ENCODE data around the gene IGSF9B.

Gene IGSF9B

GRCh38 chr11:133977067-133977677 lies 20.4 kb upstream of the IGSF9B start:
- no peak for TF ChIP-seq REST (IDR thresholded peaks at IDR 0.05; ENCODE audit: low read depth)
- no peak for TF ChIP-seq EP300 (IDR thresholded peaks at IDR 0.05; ENCODE audit: borderline replicate concordance)
- TF ChIP-seq EGR1 (IDR thresholded peaks at IDR 0.05): no peak
- TF ChIP-seq FOXM1 (IDR thresholded peaks at IDR 0.05; ENCODE audit: borderline replicate concordance, low read depth): no peak
- no peak for TF ChIP-seq CREB1 (IDR thresholded peaks at IDR 0.05; ENCODE audit: low read depth)
- TF ChIP-seq YY1 (IDR thresholded peaks at IDR 0.05; ENCODE audit: low read depth): no peak
- TF ChIP-seq TCF12 (IDR thresholded peaks at IDR 0.05; ENCODE audit: low read depth): no peak
- no peak for TF ChIP-seq CEBPB (IDR thresholded peaks at IDR 0.05)
- TF ChIP-seq NFIC (IDR thresholded peaks at IDR 0.05): no peak

GRCh38 chr11:133975488-133975849 lies 18.7 kb upstream of the IGSF9B start:
- TF ChIP-seq MAX (IDR thresholded peaks at IDR 0.05): no peak
- TF ChIP-seq NFIC (IDR thresholded peaks at IDR 0.05): no peak
- TF ChIP-seq CREB1 (IDR thresholded peaks at IDR 0.05; ENCODE audit: low read depth): no peak
- no peak for TF ChIP-seq RAD21 (IDR thresholded peaks at IDR 0.05; ENCODE audit: low read depth)
- no peak for TF ChIP-seq ZBTB7A (IDR thresholded peaks at IDR 0.05; ENCODE audit: low read depth)

GRCh38 chr11:133974836-133975487 lies 18.2 kb upstream of the IGSF9B start:
- no peak for TF ChIP-seq CEBPB (IDR thresholded peaks at IDR 0.05)
- TF ChIP-seq REST (IDR thresholded peaks at IDR 0.05; ENCODE audit: low read depth): no peak
- no peak for TF ChIP-seq USF1 (IDR thresholded peaks at IDR 0.05)
- no peak for TF ChIP-seq EP300 (IDR thresholded peaks at IDR 0.05; ENCODE audit: borderline replicate concordance)
- no peak for TF ChIP-seq ZBTB7A (IDR thresholded peaks at IDR 0.05; ENCODE audit: low read depth)
- no peak for TF ChIP-seq TEAD4 (IDR thresholded peaks at IDR 0.05)

- TF ChIP-seq EP300 (IDR thresholded peaks at IDR 0.05; ENCODE audit: borderline replicate concordance): no peak
- no peak for TF ChIP-seq ZBTB7A (IDR thresholded peaks at IDR 0.05; ENCODE audit: low read depth)
- no peak for TF ChIP-seq TEAD4 (IDR thresholded peaks at IDR 0.05)
- TF ChIP-seq CEBPB (IDR thresholded peaks at IDR 0.05): no peak
These were observed 15.1 kb upstream of the IGSF9B start for GRCh38 chr11:133971881-133972280.

- no peak for TF ChIP-seq TCF12 (IDR thresholded peaks at IDR 0.05; ENCODE audit: low read depth)
- TF ChIP-seq CREB1 (IDR thresholded peaks at IDR 0.05; ENCODE audit: low read depth): no peak
- TF ChIP-seq EGR1 (IDR thresholded peaks at IDR 0.05): no peak
- no peak for TF ChIP-seq USF1 (IDR thresholded peaks at IDR 0.05)
- no peak for TF ChIP-seq ZBTB7A (IDR thresholded peaks at IDR 0.05; ENCODE audit: low read depth)
- no peak for TF ChIP-seq TAF1 (IDR thresholded peaks at IDR 0.05; ENCODE audit: low read depth)
- TF ChIP-seq NFIC (IDR thresholded peaks at IDR 0.05): no peak
- no peak for TF ChIP-seq REST (IDR thresholded peaks at IDR 0.05; ENCODE audit: low read depth)
- TF ChIP-seq EP300 (IDR thresholded peaks at IDR 0.05; ENCODE audit: borderline replicate concordance): no peak
- no peak for TF ChIP-seq CEBPB (IDR thresholded peaks at IDR 0.05)
- TF ChIP-seq YY1 (IDR thresholded peaks at IDR 0.05; ENCODE audit: low read depth): no peak
- no peak for TF ChIP-seq RAD21 (IDR thresholded peaks at IDR 0.05; ENCODE audit: low read depth)
- no peak for TF ChIP-seq MAX (IDR thresholded peaks at IDR 0.05)
- no peak for TF ChIP-seq TEAD4 (IDR thresholded peaks at IDR 0.05)
- TF ChIP-seq FOXM1 (IDR thresholded peaks at IDR 0.05; ENCODE audit: borderline replicate concordance, low read depth): no peak
These were observed 12.3 kb upstream of the IGSF9B start for GRCh38 chr11:133969112-133969511.

Measured in Ishikawa (cell line).